Measurements from ENCODE around the gene PHF23.
A peak's percentile ranks its signal among the peaks of the same experiment; 100 is the strongest.

Gene PHF23

DNA sequence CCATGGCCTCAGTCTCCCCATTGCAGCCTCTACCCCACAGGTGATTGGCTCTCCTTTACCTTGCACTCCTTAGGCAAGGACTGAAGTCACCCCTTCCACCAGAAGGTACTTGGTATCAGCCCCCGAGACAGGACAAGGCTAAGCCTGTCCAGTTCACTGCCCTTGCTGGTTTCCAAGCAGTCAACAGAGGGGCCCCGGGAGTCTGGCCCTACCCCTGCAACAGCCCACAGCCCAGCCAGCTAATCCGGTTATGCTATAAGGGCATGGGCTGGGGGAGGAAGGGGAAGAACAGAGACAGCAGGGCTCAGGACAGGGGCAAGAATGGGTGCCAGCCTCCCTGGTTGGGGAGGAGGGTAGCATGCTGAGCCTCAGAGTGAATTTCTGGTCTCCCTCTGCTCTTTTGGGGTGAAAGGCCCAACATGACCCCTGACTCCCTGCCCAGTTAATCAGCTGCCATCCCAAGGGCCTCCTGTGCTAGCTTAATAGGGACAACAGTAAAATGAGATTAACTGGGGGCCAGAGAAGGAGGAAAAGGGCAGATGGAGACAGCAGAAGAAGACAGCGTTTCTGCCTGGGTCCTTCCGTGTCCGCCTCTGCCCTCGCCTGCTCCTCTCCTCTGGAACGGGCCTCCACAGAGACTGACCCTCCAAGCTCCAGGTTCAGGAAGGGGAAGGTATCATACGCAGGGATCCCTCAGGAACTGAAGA lies 30.4 kb downstream of the PHF23 start:
- Histone ChIP-seq H3K27ac (peak overlapping the region in 1 of 11 experiments; percentile 18; a peak in 2 of 22 replicates), H3K36me3 (peaks cover under 1 to 30% (median 3%) of the 10 kb centered on the region in 11 experiments; a peak in 20 of 22 replicates), H3K9me3 (replicated peaks in 1 of 11) (no peaks in the 10 kb centered on the region), H3K4me2 (peak overlapping the region in 3 of 11 experiments; percentile 5 to 38 (median 14); a peak in 2 of 22 replicates), H4K20me1 (peaks cover 17 to 96% (median 80%) of the 10 kb centered on the region in 11 experiments; a peak in 19 of 22 replicates), H3K9ac (peak overlapping the region in 5 of 11 experiments; percentile 25 to 56 (median 32); a peak in 5 of 22 replicates), H3K27me3 (no peaks in the 10 kb centered on the region), H3K4me3 (no peak overlapping the region), H3K4me1 (peaks cover 48 to 86% (median 73%) of the 10 kb centered on the region in 10 experiments)
- TF ChIP-seq Cebpa-rat (IDR thresholded peaks at IDR 0.05), result no peak

DNA sequence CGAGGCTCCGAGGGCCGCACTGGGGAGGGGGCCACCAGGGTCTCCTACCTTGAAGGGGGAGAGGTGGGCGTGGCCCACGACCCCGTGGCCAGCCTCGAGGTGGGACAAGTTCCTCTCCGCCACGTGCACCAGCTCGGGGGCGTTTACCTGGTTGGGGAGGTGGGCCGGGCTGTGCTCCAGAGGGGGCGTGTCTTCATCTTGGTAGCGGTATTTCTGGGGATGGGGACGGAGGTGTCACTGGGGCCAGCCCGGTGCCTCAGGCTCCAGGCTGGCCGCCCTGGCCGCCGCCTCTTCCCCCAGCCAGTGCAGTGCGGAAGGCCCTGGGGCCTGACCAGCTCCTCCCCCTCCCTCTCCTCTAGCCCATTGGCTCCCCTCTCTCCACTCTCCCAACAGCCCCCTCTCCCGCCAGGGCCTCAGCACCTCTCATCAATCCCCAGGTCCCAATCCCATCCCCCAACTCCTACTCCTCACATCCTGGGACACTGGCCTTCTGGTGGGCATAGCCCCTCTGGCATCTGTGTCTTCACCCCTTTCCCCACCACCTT lies 31.2 kb downstream of the PHF23 start:
- H3K4me2 ChIP-seq, result peak overlapping the region in 2 of 11 experiments; percentile 5 to 38; a peak in 1 of 22 replicates
- no peak overlapping the region for H3K27ac ChIP-seq
- no peaks in the 10 kb centered on the region for H3K9me3 ChIP-seq (replicated peaks in 1 of 11)
- H3K4me1 ChIP-seq, result peaks cover 40 to 80% (median 66%) of the 10 kb centered on the region in 10 experiments
- TF ChIP-seq Cebpa-rat (IDR thresholded peaks at IDR 0.05), result no peak
- H3K4me3 ChIP-seq, result no peak overlapping the region
- peaks cover 8 to 38% (median 11%) of the 10 kb centered on the region in 11 experiments for H3K36me3 ChIP-seq
- H4K20me1 ChIP-seq, result peaks cover 18 to 96% (median 80%) of the 10 kb centered on the region in 11 experiments; a peak in 20 of 22 replicates
- peak overlapping the region in 2 of 11 experiments; percentile 5 to 56; a peak in 2 of 22 replicates for H3K9ac ChIP-seq
- H3K27me3 ChIP-seq, result no peaks in the 10 kb centered on the region

DNA sequence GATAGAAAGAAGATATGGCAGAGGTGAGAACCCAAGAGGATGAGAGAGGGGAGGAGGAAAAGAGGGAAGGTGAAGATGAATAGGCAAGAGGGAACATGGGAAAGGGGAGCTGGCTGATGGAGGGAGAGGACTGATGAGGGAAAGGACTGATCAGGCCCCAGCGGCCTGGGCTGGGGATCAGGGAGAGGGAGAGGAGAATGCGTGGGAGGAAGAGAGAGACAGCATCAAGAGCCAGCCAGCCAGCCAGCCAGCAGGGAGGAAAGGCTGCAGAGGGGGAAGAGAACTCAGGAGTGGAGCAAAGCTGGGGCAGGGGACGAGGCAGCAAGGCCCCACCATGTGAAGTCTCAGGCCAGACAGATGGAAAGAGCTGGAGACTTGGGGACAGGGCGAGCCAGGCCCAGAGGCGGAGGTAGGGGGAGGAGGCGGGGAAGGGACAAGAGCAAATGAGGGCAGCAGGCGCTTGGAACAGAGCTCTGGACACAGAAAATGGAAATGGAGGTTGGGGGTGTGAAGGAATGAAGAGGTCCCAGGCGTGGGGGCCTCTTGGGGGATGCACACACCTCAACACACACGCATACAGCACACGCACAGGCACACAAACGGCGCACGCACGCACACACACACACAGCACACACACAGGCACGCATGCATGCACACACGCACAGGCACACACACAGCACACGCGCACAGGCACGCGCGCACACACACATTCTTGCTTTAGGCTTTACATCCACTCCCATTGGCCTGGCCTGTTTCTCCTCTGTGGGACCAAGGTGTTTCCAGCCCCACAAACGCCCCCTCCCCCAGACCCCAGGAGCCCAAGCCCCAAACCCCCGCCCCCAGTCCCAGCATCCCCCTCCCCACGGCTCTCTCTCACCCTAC lies 31.9 kb downstream of the PHF23 start:
- Histone ChIP-seq H3K9me3 (replicated peaks in 1 of 11) (no peaks in the 10 kb centered on the region), H3K4me3 (no peak overlapping the region), H3K36me3 (peaks cover 16 to 45% (median 19%) of the 10 kb centered on the region in 11 experiments), H3K4me2 (peak overlapping the region in 6 of 11 experiments; percentile 3 to 42 (median 23); a peak in 8 of 22 replicates), H3K27me3 (no peaks in the 10 kb centered on the region), H3K4me1 (peaks cover 33 to 73% (median 59%) of the 10 kb centered on the region in 10 experiments), H3K27ac (peak overlapping the region in 1 of 11 experiments; percentile 29; a peak in 1 of 22 replicates), H4K20me1 (peaks cover 18 to 93% (median 75%) of the 10 kb centered on the region in 11 experiments; a peak in 20 of 22 replicates), H3K9ac (peak overlapping the region in 2 of 11 experiments; percentile 18 to 28; a peak in 2 of 22 replicates)
- TF ChIP-seq Cebpa-rat (IDR thresholded peaks at IDR 0.05), result no peak

DNA sequence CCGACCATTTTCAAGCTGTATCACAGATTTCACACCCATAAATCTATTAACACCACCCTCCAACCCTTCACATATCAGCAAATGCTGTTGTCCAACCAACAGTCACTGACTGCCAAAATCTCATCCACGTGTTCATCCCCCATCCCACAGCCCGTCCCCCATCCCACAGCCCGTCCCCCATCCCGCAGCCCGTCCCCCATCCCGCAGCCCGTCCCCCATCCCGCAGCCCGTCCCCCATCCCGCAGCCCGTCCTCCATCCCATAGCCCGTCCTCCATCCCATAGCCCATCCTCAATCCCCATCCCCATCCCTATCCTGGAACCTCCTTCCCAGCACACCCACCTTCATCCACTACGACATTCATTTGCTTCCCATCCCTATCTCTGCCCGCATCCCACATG lies 33.7 kb downstream of the PHF23 start:
- Histone ChIP-seq H3K9me3 (replicated peaks in 1 of 11) (no peaks in the 10 kb centered on the region), H3K9ac (peak overlapping the region; percentile 59 to 76 (median 69); a peak in 16 of 22 replicates), H3K27ac (peak overlapping the region in 10 of 11 experiments; percentile 53 to 78 (median 74); a peak in 19 of 22 replicates), H4K20me1 (peaks cover 17 to 77% (median 62%) of the 10 kb centered on the region in 11 experiments; a peak in 20 of 22 replicates), H3K4me2 (peak overlapping the region; percentile 60 to 94 (median 85)), H3K27me3 (no peaks in the 10 kb centered on the region), H3K4me3 (peak overlapping the region; percentile 42 to 68 (median 54); a peak in 14 of 20 replicates), H3K36me3 (peaks cover 34 to 62% (median 37%) of the 10 kb centered on the region in 11 experiments), H3K4me1 (peaks cover 26 to 61% (median 50%) of the 10 kb centered on the region in 10 experiments)
- TF ChIP-seq Cebpa-rat (IDR thresholded peaks at IDR 0.05), result no peak

DNA sequence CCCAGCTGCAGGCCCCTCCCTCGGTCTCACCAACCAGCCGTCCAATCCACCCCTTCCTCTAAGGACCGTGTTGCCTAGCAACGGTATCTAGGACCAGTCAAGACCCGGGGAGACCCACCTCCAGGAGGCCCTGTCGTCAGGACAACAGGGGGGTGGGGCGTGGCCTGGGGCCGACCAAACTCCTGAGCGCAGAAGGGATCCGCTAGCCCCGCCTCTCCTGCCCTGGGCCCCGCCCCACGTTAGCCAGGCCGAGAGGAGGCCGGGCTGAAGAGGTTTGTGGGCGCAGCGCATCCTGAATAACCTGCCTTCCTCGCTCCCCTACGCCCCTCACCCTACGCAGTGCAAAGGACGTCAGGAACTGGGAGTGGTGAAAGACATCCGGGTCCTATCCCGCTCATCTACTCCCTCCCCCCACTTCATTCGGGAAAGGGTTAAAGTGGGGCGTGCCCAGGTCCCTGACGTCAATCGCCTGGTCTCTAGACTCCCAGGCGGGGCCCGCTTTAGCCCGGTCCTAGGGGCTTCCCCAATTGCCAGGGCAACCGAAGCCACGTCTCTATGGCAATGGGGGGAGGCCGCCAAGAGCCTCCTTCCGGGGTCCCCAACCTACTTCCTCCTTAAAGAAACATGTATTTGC lies 34.3 kb downstream of the PHF23 start:
- Histone ChIP-seq H3K4me1 (peaks cover 26 to 56% (median 47%) of the 10 kb centered on the region in 10 experiments), H3K4me2 (peak overlapping the region; percentile 60 to 94 (median 85)), H3K9ac (peak overlapping the region; percentile 59 to 76 (median 69)), H3K27me3 (no peaks in the 10 kb centered on the region), H3K9me3 (replicated peaks in 1 of 11) (no peaks in the 10 kb centered on the region), H3K4me3 (peak overlapping the region; percentile 42 to 68 (median 54)), H4K20me1 (peaks cover 14 to 71% (median 55%) of the 10 kb centered on the region in 11 experiments; a peak in 19 of 22 replicates), H3K27ac (peak overlapping the region; percentile 33 to 78 (median 74); a peak in 21 of 22 replicates), H3K36me3 (peaks cover 40 to 62% (median 43%) of the 10 kb centered on the region in 11 experiments)
- no peak for TF ChIP-seq Cebpa-rat (IDR thresholded peaks at IDR 0.05)

DNA sequence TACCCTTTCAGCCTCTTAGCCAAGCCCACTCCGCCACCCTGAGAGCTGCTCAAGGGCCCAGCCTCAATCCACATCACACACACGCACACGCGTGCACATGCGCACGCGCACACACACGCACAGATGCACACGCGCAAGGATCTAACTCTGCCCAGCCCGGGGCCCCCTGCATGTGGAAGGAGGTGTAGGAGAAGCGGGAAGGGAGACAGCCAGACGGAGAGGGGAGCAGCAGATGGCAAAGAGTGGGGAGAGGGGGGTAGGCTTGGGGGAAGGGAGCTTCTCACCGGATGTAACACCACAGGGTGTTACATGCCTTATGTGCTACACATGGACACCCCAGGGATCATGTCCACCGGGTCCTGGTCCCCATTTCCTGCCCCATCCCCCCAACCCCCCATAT lies 34.9 kb downstream of the PHF23 start:
- H3K9ac ChIP-seq, result peak overlapping the region; percentile 59 to 76 (median 69); a peak in 20 of 22 replicates
- no peaks in the 10 kb centered on the region for H3K9me3 ChIP-seq (replicated peaks in 1 of 11)
- peaks cover 14 to 65% (median 49%) of the 10 kb centered on the region in 11 experiments; a peak in 19 of 22 replicates for H4K20me1 ChIP-seq
- H3K4me2 ChIP-seq, result peak overlapping the region; percentile 60 to 94 (median 85)
- TF ChIP-seq Cebpa-rat (IDR thresholded peaks at IDR 0.05), result no peak
- no peaks in the 10 kb centered on the region for H3K27me3 ChIP-seq
- peak overlapping the region in 10 of 11 experiments; percentile 53 to 78 (median 74); a peak in 20 of 22 replicates for H3K27ac ChIP-seq
- peak overlapping the region in 9 of 10 experiments; percentile 42 to 68 (median 54); a peak in 18 of 20 replicates for H3K4me3 ChIP-seq
- peaks cover 26 to 52% (median 47%) of the 10 kb centered on the region in 10 experiments for H3K4me1 ChIP-seq
- H3K36me3 ChIP-seq, result peaks cover 45 to 66% (median 49%) of the 10 kb centered on the region in 11 experiments

DNA sequence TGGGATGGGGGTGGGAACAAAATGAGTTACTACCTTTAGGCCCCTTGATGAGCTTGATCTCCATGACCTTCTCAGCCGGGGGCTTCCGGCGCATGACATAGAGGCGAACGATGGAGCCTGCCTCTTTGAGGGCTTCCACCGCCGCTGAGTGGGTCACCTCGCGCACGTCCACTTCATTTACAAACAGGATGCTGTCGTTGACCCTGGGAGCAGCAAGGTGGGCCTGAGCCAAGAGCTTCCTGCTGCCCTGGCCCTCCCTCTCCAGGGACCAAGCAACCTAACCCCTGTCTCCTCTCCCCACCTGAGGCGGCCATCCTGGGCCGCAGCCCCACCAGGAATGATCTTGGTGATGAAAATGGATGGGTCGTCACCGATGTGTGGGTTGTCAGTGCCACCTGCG lies 35.9 kb downstream of the PHF23 start:
- no peak overlapping the region for H3K4me3 ChIP-seq
- H3K4me2 ChIP-seq, result no peak overlapping the region
- H3K9me3 ChIP-seq (replicated peaks in 1 of 11), result no peaks in the 10 kb centered on the region

More for the DNA sequence above, 35.9 kb downstream of the PHF23 start:
- no peak overlapping the region; a peak in 1 of 22 replicates for H3K9ac ChIP-seq
- H3K4me1 ChIP-seq, result peaks cover 26 to 46% (median 41%) of the 10 kb centered on the region in 10 experiments
- peaks cover 13 to 56% (median 40%) of the 10 kb centered on the region in 11 experiments; a peak in 18 of 22 replicates for H4K20me1 ChIP-seq
- H3K27ac ChIP-seq, result peak overlapping the region in 1 of 11 experiments; percentile 78; a peak in 1 of 22 replicates
- TF ChIP-seq Cebpa-rat (IDR thresholded peaks at IDR 0.05), result no peak
- H3K36me3 ChIP-seq, result peaks cover 53 to 66% (median 57%) of the 10 kb centered on the region in 11 experiments
- no peaks in the 10 kb centered on the region for H3K27me3 ChIP-seq

Measured in BLaER1 treated with 17β-estradiol and CSF1 and Interleukin-3, amounts not matched to agents 10 nM and 100 nM (cell line).